A549 (cell line): ENCODE data around the gene MOB2. TPM values are rescaled to one million over a fixed set of nuclear protein-coding genes. Genes with fewer than 3 reads are reported as not detected.

ENCODE experiments used
- ATAC-seq, 2 experiments: fragments of 200-7000 bp in 1 of 2; fragments of >200 bp in 1 of 2; cut with Nextera tagmentation in 1 of 2; cut with Tn5 transposase in 1 of 2; 3 replicates each; pipeline versions ENCODE4 v1.8.0 to v1.9.1; 2018 to 2020; ENCODE audit warnings: mild to moderate bottlenecking in 1 of 2, moderate library complexity in 1 of 2
- CTCF ChIA-PET: fragments of 300-600 bp; sonication (Branson Sonifier 250); formaldehyde crosslinking; extraction: SDS; loops from one replicate; lab custom pipeline; 2021; ENCODE audit warnings: antibody characterized with exemption, inconsistent platforms; lab: Yijun Ruan, JAX
- POLR2A ChIA-PET: fragments of 350-600 bp; formaldehyde crosslinking; extraction: SDS; loops from one replicate; lab custom pipeline; 2021; ENCODE audit warnings: antibody characterized with exemption, inconsistent platforms; lab: Yijun Ruan, JAX
- DNase-seq, 2 experiments: peaks; one replicate each; pipeline versions ENCODE4 v3.0.0 to v3.0.0-alpha.2; 2011 to 2016; ENCODE audit warnings: low read depth in 1 of 2, low spot score in 1 of 2
- FAIRE-seq: peaks from 2 replicates; lab custom pipeline; 2011; peaks lifted over from hg19 to GRCh38; lab: Jason Lieb, UNC
- H3K27ac ChIP-seq, 2 experiments: fragments of >200 bp; sonication (Bioruptor Twin); formaldehyde crosslinking; 3 replicates each; pipeline ENCODE4 v1.5.1; 2016 to 2017
- H3K4me1 ChIP-seq: fragments of >200 bp; sonication (Bioruptor Twin); formaldehyde crosslinking; 3 replicates; pipeline ENCODE4 v1.6.1; 2016
- H3K4me2 ChIP-seq: fragments of >200 bp; sonication (Bioruptor Twin); formaldehyde crosslinking; 3 replicates; pipeline ENCODE4 v1.6.1; 2016
- H3K4me3 ChIP-seq: fragments of >200 bp; sonication (Bioruptor Twin); formaldehyde crosslinking; 3 replicates; pipeline ENCODE4 v1.5.1; 2016
- H3K9me3 ChIP-seq: fragments of >200 bp; sonication (Bioruptor Twin); formaldehyde crosslinking; 3 replicates; pipeline ENCODE4 v1.6.1; 2016
- BHLHE40 ChIP-seq: IDR thresholded peaks from 2 replicates; pipeline ENCODE4 v1.6.1; 2012; ENCODE audit warnings: low read depth, low read length, inconsistent platforms
- CBX8 ChIP-seq: fragments of 200-600 bp; sonication (generic); IDR thresholded peaks from 2 replicates; pipeline ENCODE4 v1.6.1; 2016
- CTCF ChIP-seq: fragments of >200 bp; sonication (Bioruptor Twin); formaldehyde crosslinking; IDR thresholded peaks from 3 replicates; pipeline ENCODE4 v1.5.1; 2016
- EP300 ChIP-seq, 2 experiments: fragments of >200 bp; sonication (Bioruptor Twin); formaldehyde crosslinking; IDR thresholded peaks; 2 replicates in 1 of 2; 3 replicates in 1 of 2; pipeline ENCODE4 v1.6.1; 2016 to 2017
- ESRRA ChIP-seq: fragments of 150-350 bp; IDR thresholded peaks from 2 replicates; pipeline ENCODE4 v1.6.1; 2014; ENCODE audit warnings: mild to moderate bottlenecking, low read length, borderline replicate concordance
- FOSB ChIP-seq: fragments of 250-450 bp; sonication (Bioruptor Pico); IDR thresholded peaks from 2 replicates; pipeline ENCODE4 v1.5.0; 2020; ENCODE audit warnings: mild to moderate bottlenecking, moderate library complexity
- FOXS1 ChIP-seq: fragments of 250-450 bp; sonication (Bioruptor Pico); IDR thresholded peaks from 2 replicates; pipeline ENCODE4 v1.5.0; 2020; ENCODE audit warnings: mild to moderate bottlenecking, moderate library complexity
- HOXA7 ChIP-seq: fragments of 250-450 bp; sonication (Bioruptor Pico); IDR thresholded peaks from 2 replicates; pipeline ENCODE4 v1.5.0; 2020; ENCODE audit warnings: mild to moderate bottlenecking, moderate library complexity
- KDM1A ChIP-seq: fragments of 200-600 bp; sonication (generic); IDR thresholded peaks from 2 replicates; pipeline ENCODE4 v1.6.1; 2016; ENCODE audit warnings: low read depth, mild to moderate bottlenecking
- KDM5A ChIP-seq: fragments of 200-600 bp; sonication (generic); IDR thresholded peaks from 2 replicates; pipeline ENCODE4 v1.6.1; 2016; ENCODE audit warnings: antibody characterized with exemption, mild to moderate bottlenecking
- MAZ ChIP-seq: fragments of 150-350 bp; IDR thresholded peaks from 2 replicates; pipeline ENCODE4 v1.6.1; 2014; ENCODE audit warnings: antibody characterized with exemption, low read depth, low read length, borderline replicate concordance
- NFE2L2 ChIP-seq: fragments of 150-350 bp; conservative IDR thresholded peaks from 2 replicates; pipeline ENCODE4 v1.6.1; 2014; ENCODE audit warnings: low read length
- NPAS2 ChIP-seq: fragments of 250-450 bp; sonication (Bioruptor Pico); IDR thresholded peaks from 2 replicates; pipeline ENCODE4 v1.8.0; 2022; ENCODE audit warnings: mild to moderate bottlenecking, moderate library complexity, borderline replicate concordance
- NR3C1 ChIP-seq: fragments of >200 bp; sonication (Bioruptor Twin); formaldehyde crosslinking; IDR thresholded peaks from 3 replicates; pipeline ENCODE4 v1.6.1; 2017
- PHF8 ChIP-seq: fragments of 200-600 bp; sonication (generic); IDR thresholded peaks from 2 replicates; pipeline ENCODE4 v1.6.1; 2016; ENCODE audit warnings: low read depth, mild to moderate bottlenecking, antibody characterized with exemption, moderate library complexity, borderline replicate concordance
- POLR2A ChIP-seq: IDR thresholded peaks from 2 replicates; pipeline ENCODE4 v1.6.1; 2012; ENCODE audit warnings: mild to moderate bottlenecking, low read length
- RAD21 ChIP-seq, 2 experiments: fragments of >200 bp in 1 of 2; sonication (Bioruptor Twin) in 1 of 2; formaldehyde crosslinking in 1 of 2; IDR thresholded peaks in 1 of 2; conservative IDR thresholded peaks in 1 of 2; 2 replicates in 1 of 2; 3 replicates in 1 of 2; pipeline ENCODE4 v1.6.1; 2012 to 2018; ENCODE audit warnings: inconsistent platforms in 1 of 2
- RARB ChIP-seq: fragments of 250-450 bp; sonication (Bioruptor Pico); IDR thresholded peaks from 2 replicates; pipeline ENCODE4 v1.8.0; 2021; ENCODE audit warnings: mild to moderate bottlenecking, moderate library complexity
- RFX5 ChIP-seq: fragments of 450-650 bp; IDR thresholded peaks from 2 replicates; pipeline ENCODE4 v1.7.1; 2014; ENCODE audit warnings: antibody characterized with exemption, mild to moderate bottlenecking, moderate library complexity
- RNF2 ChIP-seq: fragments of 200-600 bp; sonication (generic); IDR thresholded peaks from 2 replicates; pipeline ENCODE4 v1.6.1; 2016; ENCODE audit warnings: low read depth, mild to moderate bottlenecking, antibody characterized with exemption, moderate library complexity, borderline replicate concordance
- SREBF2 ChIP-seq: fragments of 450-650 bp; IDR thresholded peaks from 2 replicates; pipeline ENCODE4 v1.6.1; 2014; ENCODE audit warnings: mild to moderate bottlenecking, moderate library complexity
- TP53 ChIP-seq: fragments of 250-450 bp; sonication (Bioruptor Pico); IDR thresholded peaks from 2 replicates; pipeline ENCODE4 v1.5.0; 2021; ENCODE audit warnings: mild to moderate bottlenecking, moderate library complexity
- ZC3H11A ChIP-seq: fragments of 450-650 bp; IDR thresholded peaks from 2 replicates; pipeline ENCODE4 v1.6.1; 2014; ENCODE audit warnings: antibody characterized with exemption, mild to moderate bottlenecking
- ZFP36 ChIP-seq: fragments of 450-650 bp; IDR thresholded peaks from 2 replicates; pipeline ENCODE4 v1.6.1; 2014; ENCODE audit warnings: borderline replicate concordance; ENCODE audit not compliant: partially characterized antibody
- ZNF302 ChIP-seq: fragments of 250-450 bp; sonication (Bioruptor Pico); IDR thresholded peaks from 2 replicates; pipeline ENCODE4 v1.9.0; 2021; ENCODE audit warnings: inconsistent platforms, mild to moderate bottlenecking, moderate library complexity
- ZSCAN20 ChIP-seq: fragments of 250-450 bp; sonication (Bioruptor Pico); IDR thresholded peaks from 2 replicates; pipeline ENCODE4 v1.8.0; 2022; ENCODE audit warnings: mild to moderate bottlenecking, moderate library complexity
- WGBS: methylation state at CpG from one replicate; pipeline ENCODE4 v1.1.6; 2017; ENCODE audit errors: missing lambda C conversion rate; 5-methylcytosine and 5-hydroxymethylcytosine counted together
- polyA plus RNA-seq, 4 experiments: library from polyadenylated mRNA; depleted of rRNA in 3 of 4; stranded (reverse); fragments of >200 nt; fragmentation: RNase III in 1 of 4; extraction: RNeasy Plus Mini Kit Qiagen cat#74134 plus additional on column Dnase treatment in 1 of 4; gene quantifications; 2 replicates in 3 of 4; 3 replicates in 1 of 4; pipeline ENCODE4 v1.2.3, GENCODE V29; 2011 to 2017
- TF ChIP-seq, protein P1 (sequence below): fragments of 450-650 bp; IDR thresholded peaks from 2 replicates; pipeline ENCODE4 v1.6.1; 2014; ENCODE audit warnings: antibody characterized with exemption
- TF ChIP-seq, protein P2 (sequence below): fragments of 150-350 bp; IDR thresholded peaks from 2 replicates; pipeline ENCODE4 v1.6.1; 2014; ENCODE audit warnings: low read depth, mild to moderate bottlenecking, low read length

Gene MOB2
- polyA plus RNA-seq, 2 of the 4 experiments (the other 2 are of a cell fraction): 25.4 to 38.2 TPM

- Histone ChIP-seq H3K9me3 (no peaks in the 10 kb centered on the region), H3K4me2 (no peak overlapping the region), H3K27ac (no peak overlapping the region), H3K4me1 (peaks cover 12% of the 10 kb centered on the region; the same call in 2 of the 3 replicates)
- ATAC-seq (no peak), DNase-seq (no peak), FAIRE-seq (no peak)
- WGBS: 72% methylated on average over 28 of the region's 29 CpGs
- POLR2A ChIA-PET: no interaction called here
- TF ChIP-seq POLR2A: no peak
- TF ChIP-seq RARB: no peak
- no peak for TF ChIP-seq SREBF2
- TF ChIP-seq CBX8: no peak
- TF ChIP-seq CTCF: no peak
- TF ChIP-seq RFX5: no peak
- TF ChIP-seq ZNF302: no peak
- TF ChIP-seq, protein P1, sequence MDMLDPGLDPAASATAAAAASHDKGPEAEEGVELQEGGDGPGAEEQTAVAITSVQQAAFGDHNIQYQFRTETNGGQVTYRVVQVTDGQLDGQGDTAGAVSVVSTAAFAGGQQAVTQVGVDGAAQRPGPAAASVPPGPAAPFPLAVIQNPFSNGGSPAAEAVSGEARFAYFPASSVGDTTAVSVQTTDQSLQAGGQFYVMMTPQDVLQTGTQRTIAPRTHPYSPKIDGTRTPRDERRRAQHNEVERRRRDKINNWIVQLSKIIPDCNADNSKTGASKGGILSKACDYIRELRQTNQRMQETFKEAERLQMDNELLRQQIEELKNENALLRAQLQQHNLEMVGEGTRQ: no peak
- no peak for TF ChIP-seq FOSB (CRISPR knock-in tag)
- no peak for TF ChIP-seq ESRRA
- TF ChIP-seq NPAS2 (CRISPR knock-in tag): no peak
- TF ChIP-seq KDM5A: no peak
- TF ChIP-seq TP53: no peak
- TF ChIP-seq MAZ: no peak
- TF ChIP-seq, all 56 proteins: peak for 0
- CTCF ChIA-PET: no interaction called here
- H3K4me3 ChIP-seq: no peak overlapping the region
Observed at GRCh38 chr11:1433977-1434640, 52.5 kb downstream of the MOB2 start.

DNA sequence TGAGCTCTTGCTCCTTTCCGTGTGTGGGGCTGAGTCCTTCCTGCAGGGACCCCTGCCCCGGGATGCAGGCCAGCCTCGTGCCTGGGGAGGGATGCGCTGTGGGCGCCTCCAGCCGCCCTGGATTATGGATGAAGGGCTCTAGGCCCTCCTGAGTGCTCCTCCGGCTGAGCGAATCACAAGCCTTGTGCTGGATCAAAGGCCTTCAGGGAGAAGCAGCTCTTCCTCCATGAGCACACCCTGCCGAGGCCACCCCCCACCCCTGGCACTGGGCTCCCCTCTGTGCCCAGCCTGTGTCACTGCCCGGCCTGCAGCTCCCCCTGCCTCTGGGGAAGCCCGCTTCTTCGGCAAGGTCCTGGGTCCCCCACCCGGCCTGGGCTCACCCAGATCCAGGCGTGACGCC lies 53.0 kb downstream of the MOB2 start:
- Histone ChIP-seq H3K4me1 (peaks cover 12% of the 10 kb centered on the region; the same call in 2 of the 3 replicates), H3K4me3 (no peak overlapping the region), H3K4me2 (no peak overlapping the region), H3K9me3 (no peaks in the 10 kb centered on the region), H3K27ac (no peak overlapping the region)
- no peak for DNase-seq
- TF ChIP-seq CTCF (no peak), KDM1A (no peak), HOXA7 (CRISPR knock-in tag) (no peak), ZC3H11A (no peak), ZFP36 (no peak), FOXS1 (no peak), RNF2 (no peak), EP300 (IDR thresholded peaks at IDR 0.05) (no peak), KDM5A (no peak), RAD21 (conservative IDR thresholded peaks at IDR 0.05 in 1 of 2, IDR thresholded peaks at IDR 0.05 in 1 of 2) (no peak), ZSCAN20 (no peak), NR3C1 (no peak), BHLHE40 (no peak), RFX5 (no peak), PHF8 (no peak), NFE2L2 (no peak)
- TF ChIP-seq, protein P2, sequence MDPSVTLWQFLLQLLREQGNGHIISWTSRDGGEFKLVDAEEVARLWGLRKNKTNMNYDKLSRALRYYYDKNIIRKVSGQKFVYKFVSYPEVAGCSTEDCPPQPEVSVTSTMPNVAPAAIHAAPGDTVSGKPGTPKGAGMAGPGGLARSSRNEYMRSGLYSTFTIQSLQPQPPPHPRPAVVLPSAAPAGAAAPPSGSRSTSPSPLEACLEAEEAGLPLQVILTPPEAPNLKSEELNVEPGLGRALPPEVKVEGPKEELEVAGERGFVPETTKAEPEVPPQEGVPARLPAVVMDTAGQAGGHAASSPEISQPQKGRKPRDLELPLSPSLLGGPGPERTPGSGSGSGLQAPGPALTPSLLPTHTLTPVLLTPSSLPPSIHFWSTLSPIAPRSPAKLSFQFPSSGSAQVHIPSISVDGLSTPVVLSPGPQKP: no peak
- no peak for ATAC-seq
- FAIRE-seq: no peak
- ChIA-PET CTCF (no interaction called here), POLR2A (no interaction called here)
- WGBS: 66% methylated on average over 8 of the region's 15 CpGs
